GM21528 (cell line): ENCODE results near the gene SMARCA4.
"Not testable (repeated sequence)": the region's sequence is repeated elsewhere in the genome, so short reads cannot be mapped to it uniquely, and the experiment has no call there.

Source experiments
- ATAC-seq: cut with Tn5 transposase; IDR thresholded peaks from one replicate; pipeline ENCODE4 v1.9.1; 2021; ENCODE audit warnings: mild to moderate bottlenecking, moderate library complexity; ENCODE audit not compliant: unreplicated experiment, low FRiP score

Gene SMARCA4

GRCh38 chr19:10928563-10929401 is 32.0 kb upstream of the SMARCA4 start, which contains the start of the genes TIMM29 and YIPF2:
Gene TIMM29, plus strand, starts transcription at chr19:10928811. Its CDS starts 12 bp downstream, at chr19:10928823.
Gene YIPF2, minus strand, starts transcription at chr19:10928639. Its CDS starts 229 bp downstream, at chr19:10928410.
- peak; percentile 71 for ATAC-seq

- no peak for ATAC-seq
Measured at GRCh38 chr19:10929402-10929794, 31.4 kb upstream of the SMARCA4 start.

GRCh38 chr19:10935371-10936059 is 25.3 kb upstream of the SMARCA4 start:
- no peak for ATAC-seq

GRCh38 chr19:10936661-10937084 is 24.2 kb upstream of the SMARCA4 start:
- ATAC-seq, result no peak

GRCh38 chr19:10941649-10942048 is 19.2 kb upstream of the SMARCA4 start:
- not testable (repeated sequence) for ATAC-seq

GRCh38 chr19:10943412-10943811 is 17.4 kb upstream of the SMARCA4 start:
- ATAC-seq, result not testable (repeated sequence)

GRCh38 chr19:10945264-10945663 is 15.6 kb upstream of the SMARCA4 start:
- no peak for ATAC-seq

GRCh38 chr19:10946958-10947657 is 13.7 kb upstream of the SMARCA4 start:
- no peak for ATAC-seq

- no peak for ATAC-seq
Measured at GRCh38 chr19:10952809-10953208, 8.0 kb upstream of the SMARCA4 start.

- not testable (repeated sequence) for ATAC-seq
Measured at GRCh38 chr19:10959277-10959968, 1.4 kb upstream of the SMARCA4 start.

- ATAC-seq, result peak; percentile 39
Measured at GRCh38 chr19:10961073-10961860, 437 bp downstream of the SMARCA4 start.

GRCh38 chr19:10962863-10963262 is 2.0 kb downstream of the SMARCA4 start:
- ATAC-seq, result no peak

- ATAC-seq, result no peak
Measured at GRCh38 chr19:10963865-10964264, 3.0 kb downstream of the SMARCA4 start.

- no peak for ATAC-seq
Measured at GRCh38 chr19:10964903-10965302, 4.1 kb downstream of the SMARCA4 start.

- ATAC-seq, result no peak
Measured at GRCh38 chr19:10965398-10965797, 4.6 kb downstream of the SMARCA4 start.

GRCh38 chr19:10966809-10967208 is 6.0 kb downstream of the SMARCA4 start:
- no peak for ATAC-seq

- no peak for ATAC-seq
Measured at GRCh38 chr19:10968527-10969135, 7.8 kb downstream of the SMARCA4 start.

GRCh38 chr19:10971107-10971726 is 10.4 kb downstream of the SMARCA4 start:
- no peak for ATAC-seq
